Hypothalamus (tissue), 51 donors: ENCODE measurements around the gene WSCD1.

Experiments used
- DNase-seq, 51 donors: peaks; one replicate each; lab custom pipeline; 2025; lab: John Stamatoyannopoulos, UW

Gene WSCD1

DNA sequence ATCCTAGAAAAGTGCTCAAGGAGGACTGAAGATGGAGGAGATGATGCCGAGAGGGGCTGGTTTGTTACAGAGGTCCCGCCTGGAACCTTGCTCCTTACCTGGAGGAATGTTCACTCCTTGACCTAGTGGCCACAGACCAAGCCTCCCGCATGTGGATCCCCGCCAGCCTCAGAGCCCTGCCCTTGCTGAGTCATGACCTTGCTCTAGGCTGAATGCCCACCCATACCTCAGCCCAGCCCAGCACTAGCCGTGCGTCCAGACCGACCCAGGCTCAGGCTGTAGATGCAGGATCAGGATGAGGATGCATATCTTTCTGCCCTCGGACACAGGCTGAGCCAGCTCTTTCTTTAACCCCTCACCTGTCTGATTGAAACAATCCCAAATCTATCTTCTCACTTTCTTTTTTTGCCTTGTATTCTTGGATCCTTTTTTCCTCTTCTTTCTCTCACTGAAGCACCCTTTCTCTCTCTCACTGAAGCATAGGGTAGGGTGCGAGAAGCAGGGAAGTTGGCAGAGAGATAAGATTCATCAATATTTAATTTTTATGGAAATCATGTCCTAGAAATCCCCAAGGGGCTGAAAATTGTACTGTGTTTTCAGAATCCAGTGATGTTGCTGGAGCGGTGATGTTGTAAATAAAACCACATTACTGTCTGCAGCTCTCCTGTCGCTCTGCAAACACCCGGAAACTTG, 34.9 kb downstream of the WSCD1 start:
- DNase-seq, result no peak

DNA sequence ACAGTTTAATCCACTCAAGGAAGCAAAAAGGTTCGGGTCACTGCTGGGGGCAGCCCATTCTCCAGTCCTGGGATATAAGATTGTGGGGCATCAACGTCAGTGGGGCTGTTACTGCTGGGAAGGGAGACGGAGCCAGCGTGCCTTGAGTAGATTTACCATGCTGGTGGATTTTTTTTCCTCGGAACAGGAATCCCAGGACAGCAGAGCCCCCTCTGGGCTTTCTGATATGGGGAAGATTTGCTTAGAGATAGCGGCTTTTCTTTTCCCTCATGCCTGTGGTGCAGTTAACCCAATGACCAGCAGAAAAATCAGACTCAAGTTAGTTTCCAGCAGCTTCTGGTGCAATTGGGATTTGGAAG, 35.4 kb downstream of the WSCD1 start:
- no peak for DNase-seq

DNA sequence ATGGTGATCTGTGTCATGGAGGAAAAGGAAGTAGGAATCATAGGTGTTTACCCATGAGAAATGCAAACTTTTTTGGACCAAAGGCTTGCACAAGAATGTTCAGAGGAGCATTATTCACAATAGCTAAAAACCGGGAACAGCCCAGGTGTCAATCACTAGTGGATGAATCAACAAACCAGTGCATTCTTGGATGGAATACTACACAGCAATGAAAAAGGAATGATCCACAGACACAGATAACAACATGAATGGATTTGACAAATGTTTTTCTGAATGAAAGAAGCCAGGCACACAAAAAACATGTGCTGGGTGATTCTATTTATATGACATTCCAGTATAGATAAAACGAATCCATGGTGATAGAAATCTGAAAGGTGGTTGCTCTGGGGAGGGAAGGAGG, 36.0 kb downstream of the WSCD1 start:
- DNase-seq, result no peak

DNA sequence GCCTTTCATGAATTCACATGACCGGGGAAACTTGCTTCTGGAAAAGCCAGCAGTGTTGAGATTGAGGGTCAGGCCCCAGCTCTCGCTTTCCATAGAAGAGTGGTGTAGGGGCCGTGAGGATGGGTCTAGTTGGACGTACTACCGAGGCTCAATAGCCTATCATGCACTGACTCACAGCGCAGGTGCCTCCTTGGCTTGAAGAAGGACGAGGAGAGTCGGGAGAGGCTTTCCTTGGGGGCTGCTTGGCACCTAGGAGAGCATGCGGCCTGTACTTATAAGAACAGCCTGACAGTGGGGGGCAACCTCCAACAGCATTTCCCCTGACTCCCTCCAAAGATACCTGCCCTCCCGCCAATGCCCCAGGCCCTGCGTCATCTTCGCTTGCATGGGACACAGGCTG, 37.6 kb downstream of the WSCD1 start:
- no peak for DNase-seq

DNA sequence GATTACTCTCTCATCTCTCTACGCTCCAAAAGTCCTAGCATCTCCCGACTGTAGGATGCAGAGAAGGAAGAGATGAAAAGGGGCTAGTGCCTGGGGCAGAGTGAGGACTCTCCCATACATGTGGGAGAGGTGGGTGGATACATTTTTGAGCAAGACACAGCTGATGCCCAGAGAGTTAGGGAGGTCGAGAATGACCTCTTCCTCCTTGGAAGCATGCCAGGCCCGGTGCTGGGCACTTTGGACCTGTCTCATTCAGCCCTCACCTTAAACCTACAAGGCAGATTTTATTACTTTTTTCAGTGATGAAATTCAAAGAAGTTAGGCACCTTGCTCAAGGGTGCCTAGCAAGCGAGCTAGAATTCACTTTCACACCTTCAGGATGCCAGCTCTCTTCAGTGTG, 38.2 kb downstream of the WSCD1 start:
- DNase-seq, result no peak

DNA sequence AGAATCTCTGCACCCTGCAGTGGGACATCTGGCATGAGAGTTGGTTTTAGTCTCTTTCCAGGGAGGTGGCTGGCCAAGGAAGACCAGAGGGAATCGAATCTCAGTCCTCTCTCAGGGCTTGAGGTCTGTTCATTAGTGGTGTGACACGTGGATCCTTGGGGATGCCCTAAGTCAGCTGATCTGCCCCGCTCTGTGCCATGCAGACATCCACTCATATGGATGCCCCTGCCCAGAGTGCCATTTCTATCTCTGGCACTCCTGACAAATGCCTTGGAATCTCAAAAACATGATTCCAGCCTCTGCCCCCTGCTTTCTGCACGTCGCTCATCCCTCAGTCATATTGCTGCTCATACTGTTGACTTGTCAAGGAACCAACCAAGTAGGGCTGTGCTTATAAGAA, 38.8 kb downstream of the WSCD1 start:
- DNase-seq, result no peak

DNA sequence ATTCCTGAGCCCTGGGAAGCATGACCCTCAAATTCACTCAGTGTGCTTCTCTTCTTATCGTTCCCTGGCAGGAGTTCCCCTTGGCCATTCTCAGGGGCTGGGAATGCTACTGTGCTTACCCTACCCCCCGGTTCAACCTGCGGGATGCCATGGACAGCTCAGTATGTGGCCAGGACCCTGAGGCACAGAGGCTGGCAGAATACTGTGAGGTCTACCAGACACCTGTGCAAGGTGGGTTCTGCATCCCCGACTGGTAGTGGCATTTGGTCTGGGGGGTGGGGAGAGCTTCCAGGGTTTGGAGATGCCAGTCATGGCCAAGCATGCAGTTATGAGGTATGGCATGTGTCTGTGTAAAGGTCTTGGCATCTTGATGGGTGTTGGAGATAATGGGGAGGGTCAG, 39.4 kb downstream of the WSCD1 start:
- DNase-seq, result no peak

DNA sequence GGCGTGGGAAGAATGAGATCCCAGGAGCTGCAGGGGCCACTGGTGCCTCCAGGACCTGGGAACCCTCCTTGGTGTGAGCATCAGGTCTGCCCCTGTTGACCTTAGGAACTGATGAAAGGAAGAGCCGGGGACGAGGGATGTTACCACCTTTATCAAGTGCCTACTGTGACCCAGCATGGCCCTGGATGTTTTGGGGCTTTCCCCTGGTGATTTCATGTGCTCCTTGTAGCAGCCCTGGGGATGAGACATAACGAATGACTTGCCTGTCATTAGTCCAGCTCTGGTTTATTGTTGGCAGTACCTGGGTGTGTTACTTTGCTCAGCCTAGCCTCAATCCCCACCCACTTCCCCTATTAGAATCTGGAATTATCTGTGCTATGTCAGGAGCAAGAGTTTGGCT, 39.9 kb downstream of the WSCD1 start:
- DNase-seq, result no peak

DNA sequence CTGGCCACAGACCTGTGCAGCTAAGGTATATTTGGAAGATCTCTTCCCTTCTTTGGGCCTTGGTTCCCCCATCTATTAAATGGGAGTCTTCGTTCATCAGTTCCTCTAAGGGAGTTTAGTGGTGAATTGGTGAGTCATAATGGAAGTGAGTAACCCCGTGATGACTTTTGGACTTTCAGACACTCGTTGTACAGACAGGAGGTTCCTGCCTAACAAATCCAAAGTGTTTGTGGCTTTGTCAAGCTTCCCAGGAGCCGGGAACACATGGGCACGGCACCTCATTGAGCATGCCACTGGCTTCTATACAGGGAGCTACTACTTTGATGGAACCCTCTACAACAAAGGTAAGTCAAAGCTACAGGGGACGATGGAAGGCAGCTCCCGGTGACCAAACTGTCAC, 40.4 kb downstream of the WSCD1 start:
- no peak for DNase-seq

DNA sequence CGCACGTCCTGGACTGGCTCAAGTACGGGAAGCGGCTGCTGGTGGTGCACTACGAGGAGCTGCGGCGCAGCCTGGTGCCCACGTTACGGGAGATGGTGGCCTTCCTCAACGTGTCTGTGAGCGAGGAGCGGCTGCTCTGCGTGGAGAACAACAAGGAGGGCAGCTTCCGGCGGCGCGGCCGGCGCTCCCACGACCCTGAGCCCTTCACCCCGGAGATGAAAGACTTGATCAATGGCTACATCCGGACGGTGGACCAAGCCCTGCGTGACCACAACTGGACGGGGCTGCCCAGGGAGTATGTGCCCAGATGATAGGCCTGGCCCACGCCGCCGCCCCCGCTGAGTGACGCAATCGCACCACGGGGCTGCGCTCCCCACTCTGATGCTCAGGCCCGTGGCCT, 50.2 kb downstream of the WSCD1 start:
- DNase-seq, result no peak

DNA sequence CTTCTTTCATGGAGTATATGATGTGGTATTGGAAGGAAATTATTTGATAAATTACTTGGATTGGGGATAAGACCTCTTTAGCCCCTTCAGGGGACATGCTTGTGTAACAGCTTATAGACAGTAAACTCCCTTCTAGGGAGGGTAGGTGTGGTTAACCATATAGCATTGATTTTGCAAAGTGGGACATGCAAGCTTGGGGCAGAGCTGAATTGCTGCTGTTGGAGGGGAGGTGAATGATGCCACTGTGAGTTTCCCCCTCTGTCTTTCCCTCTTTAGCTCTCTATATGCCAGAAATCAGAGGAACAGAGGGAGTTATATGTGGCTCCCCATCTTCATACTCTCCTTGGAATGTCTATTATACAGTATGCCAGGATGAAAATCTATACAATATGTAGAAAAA, 54.7 kb downstream of the WSCD1 start:
- no peak for DNase-seq

DNA sequence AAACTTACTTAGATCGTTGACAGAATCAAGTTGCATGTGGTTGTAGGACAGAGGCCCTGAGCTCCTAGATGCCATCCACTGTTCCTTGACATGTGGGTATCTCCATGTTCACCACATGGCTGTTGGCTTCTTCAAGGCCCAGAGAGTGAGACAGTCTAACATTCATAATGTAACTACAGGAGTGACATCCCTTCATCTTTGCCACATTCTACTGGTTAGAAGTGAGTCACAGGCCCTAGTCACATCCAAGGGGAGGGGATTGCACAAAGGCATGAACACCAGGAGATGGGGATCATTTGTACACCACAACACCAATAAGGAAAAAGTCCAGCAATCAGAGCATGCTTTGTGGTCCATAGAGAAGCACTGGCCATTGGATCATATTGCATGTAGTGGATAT, 56.6 kb downstream of the WSCD1 start:
- DNase-seq, result no peak

DNA sequence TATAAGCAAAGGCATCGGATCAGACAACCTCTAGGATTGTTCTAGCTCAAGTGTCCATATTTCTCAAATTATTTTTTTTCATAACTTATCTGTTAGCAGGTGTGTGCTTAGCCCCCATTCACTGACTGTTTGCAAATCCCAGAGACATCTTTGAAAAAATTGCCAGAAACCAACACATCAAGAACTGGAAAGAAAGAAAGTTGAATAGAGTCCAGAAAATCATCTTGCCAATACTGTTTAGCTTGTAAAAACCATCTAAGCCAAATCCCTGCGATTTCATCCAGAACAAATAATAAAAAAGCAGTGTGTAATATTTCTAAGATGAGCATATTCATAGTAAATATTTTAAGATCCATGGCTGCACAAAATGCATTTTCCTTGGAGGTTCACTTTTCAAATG, 64.5 kb downstream of the WSCD1 start:
- DNase-seq, result no peak

DNA sequence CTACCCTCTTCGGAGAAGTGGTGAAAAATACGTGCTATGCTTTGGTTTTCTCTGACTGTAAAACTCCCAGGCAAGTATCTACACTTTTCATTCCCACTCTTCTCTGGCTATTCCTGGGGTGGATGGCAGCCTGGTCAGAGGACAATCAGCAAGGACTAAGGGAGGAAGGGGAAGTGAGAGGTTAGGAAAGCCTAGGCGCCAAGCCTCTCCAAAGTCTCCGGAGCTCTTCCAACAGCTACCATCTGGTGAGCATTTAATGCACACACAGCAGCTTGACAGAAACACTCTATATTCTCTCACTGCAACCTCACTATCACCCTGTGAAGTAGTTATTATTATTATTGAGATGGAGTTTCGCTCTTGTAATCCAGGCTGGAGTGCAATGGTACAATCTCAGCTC, 65.1 kb downstream of the WSCD1 start:
- no peak for DNase-seq

DNA sequence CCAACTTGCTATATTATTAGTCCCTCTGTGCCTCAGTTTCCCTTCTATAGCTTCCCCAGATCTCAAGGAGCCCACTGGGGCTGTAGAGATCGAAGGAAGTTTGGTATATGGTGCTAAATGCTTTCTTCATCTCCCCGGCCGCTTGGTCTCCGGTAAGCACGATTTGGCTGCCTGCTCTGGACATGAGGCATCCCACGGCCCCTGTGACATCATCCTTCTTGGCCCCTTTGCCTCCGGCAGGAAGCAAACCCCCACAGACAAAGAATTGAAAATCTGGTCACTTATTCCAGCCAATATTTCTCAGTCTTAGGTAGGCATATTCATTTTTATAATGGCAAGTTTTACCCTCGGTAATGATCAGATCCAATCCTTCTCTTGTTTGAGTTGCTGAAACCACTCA, 65.8 kb downstream of the WSCD1 start:
- no peak for DNase-seq

DNA sequence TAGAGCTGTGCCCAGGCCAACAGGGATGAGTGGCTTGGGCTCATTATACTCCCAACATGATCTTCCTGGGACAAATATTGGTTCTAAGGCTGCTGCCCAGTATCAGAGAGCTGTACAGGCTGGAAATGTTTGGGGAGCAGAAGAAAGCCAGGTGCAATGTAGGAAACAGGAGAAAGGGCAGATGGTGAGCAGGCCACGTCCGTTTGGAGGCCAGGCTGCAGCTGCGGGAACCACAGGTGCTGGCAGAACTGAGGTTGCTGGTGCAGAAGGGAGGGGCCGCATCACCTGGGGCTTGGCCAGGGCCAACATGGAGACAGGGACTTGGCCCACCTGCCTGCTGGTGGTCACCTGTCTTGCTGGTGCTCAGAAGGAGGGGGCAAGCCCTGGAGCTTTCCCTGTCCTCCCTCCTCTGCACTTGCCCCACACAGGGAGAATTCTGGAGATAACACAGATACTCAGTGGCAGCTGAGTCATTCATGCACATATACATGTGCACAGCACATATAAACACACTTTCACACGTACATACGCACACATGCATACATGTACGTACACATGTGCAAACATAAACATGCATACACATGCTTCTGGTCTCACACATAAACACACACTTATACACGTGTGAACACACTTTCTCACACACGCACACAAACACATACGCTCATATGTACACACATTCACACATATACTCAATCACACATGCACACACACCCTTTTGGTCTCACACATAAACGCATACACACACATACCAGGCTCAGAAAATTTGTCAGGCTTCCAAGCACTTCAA, 67.7 kb downstream of the WSCD1 start:
- DNase-seq, result no peak

DNA sequence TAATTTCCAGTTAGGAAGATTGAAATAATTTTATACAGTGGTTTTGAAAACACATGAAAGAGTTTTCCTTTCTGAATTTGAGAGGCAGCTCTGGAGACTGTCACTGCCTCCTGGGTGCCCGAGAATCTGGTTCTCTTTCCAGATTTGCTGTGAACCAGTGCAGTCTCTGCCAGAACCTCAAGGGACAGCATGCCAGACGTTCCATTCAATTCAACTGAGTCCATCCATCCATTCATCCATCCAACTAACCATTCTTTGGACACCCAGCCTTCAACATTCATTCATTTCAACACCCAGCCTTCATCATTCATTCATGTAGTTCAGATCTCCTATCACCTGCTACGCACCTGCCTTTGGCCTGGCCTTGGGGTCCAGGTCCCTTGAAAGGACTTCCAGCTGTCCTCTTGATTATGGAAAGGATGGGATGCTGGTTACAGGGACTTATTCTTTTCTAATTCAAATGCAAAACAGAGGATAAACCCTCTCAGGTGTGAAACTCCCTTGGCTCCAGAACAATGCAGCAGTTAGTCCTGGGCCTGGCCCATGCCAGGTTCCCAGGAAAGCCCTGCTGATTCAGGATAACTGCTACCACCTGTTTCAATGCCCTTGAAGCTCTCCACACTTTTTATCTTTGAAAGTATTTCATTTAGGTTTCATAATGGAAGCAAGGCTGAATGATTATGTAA, 68.7 kb downstream of the WSCD1 start:
- DNase-seq, result no peak

DNA sequence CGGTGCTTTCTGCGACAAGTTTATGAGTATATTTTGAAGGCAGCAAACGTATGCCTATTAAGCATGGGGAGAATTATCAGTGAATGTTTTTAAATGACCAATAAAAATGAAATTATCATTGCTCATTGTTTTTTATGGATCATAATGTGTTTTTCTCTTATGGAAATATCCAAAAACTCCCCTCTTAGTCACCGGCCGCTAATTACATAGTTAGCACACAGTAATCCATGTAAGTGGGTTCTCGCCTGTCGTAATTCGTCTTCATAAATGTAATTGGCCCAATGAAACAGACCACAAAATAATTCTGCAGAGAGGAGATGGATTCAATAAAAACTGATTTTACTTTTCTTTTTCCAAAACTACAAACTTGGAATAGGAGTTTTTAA, 69.3 kb downstream of the WSCD1 start:
- DNase-seq, result no peak

DNA sequence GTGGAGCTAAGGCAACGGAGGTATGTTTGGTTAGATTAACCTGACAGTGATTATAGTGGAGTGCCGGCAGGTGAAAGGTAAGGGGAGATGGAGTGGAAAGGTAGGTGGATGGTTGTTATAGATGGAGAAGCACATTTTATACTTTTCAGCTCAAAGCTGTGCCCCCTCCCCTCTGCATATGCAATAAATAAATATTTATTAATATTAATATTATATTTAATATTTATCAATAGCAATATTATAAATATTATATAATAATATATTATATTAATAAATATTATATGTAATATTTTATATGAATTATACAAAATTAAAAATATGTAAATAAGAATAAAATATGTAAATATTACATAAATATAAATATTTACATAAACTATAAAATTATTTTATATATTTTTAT, 70.0 kb downstream of the WSCD1 start:
- no peak for DNase-seq

DNA sequence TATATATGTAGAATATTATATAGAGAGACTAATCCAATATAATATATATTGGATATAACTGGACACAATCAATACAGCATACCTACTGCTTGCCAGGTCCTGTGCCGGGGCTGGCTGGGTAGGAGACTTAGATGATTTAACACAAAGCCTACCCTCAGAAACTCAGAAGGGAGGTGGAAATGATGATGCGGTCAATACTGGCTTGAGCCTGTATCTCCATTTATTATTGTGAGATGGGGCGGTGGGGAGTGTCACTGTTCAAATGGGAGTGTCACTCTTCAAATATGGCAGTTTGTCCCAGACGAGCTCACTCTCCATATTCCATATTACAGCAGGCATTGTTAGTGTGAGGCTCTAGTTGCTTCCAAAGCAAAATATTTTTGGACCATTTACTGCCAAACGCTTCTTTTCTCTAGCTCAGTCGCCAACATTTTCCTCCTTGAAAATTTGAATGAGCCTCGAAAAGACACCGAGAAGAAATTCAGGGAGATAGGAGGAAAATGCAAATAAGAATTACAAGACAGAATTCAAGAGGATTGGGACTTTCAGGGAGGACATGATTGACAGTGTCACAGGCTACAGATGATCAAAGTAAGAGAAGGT, 70.7 kb downstream of the WSCD1 start:
- no peak for DNase-seq

DNA sequence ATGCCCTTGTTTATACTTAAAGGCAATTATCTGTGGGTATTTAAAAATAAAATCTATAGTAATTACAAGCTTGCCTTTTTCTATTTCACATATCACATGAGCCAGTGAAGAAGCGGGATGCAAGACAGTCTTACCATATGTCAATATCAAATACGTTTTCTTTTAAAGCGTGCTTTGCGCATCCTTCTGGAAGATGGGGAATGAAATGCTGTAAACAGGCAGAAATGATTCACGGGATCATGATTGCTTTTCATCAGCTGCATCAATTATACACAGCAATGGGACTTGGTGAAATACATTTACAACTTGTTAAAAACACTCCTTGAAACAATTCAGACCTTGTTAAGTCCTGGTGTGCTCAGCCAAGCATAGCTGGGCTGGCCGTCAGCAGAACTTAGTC, 72.5 kb downstream of the WSCD1 start:
- no peak for DNase-seq

DNA sequence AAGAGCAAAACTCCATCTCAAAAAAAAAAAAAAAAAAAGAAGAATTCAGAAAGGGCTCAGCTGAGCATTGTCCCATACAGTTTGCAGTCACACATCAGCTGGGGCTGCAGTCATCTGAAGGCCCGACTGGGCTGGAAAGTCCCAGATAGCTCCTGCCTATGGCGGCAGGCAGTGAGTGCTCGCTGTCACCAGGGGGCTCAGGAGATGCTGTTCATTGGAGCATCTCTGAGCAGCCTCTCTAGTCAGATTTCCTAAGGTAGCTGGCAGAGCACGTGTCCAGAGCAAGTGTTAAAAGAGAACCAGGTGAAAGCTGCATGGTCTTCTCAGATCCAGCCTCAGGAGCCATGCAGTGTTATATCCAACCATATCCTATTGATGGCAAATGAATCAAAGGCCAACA, 75.8 kb downstream of the WSCD1 start:
- DNase-seq, result no peak
